ENCODE results near the gene BDNF. TPM values are rescaled to one million over a fixed set of nuclear protein-coding genes. Genes with fewer than 3 reads are reported as not detected.

Gene BDNF
- polyA plus RNA-seq, 1 experiment = 85.6 TPM

- CTCF ChIA-PET = interaction anchor here (0.5 kb wide), 1 partner anchor 785 kb away, joined by 3 read pairs; no protein-coding TSS in a partner anchor
- Histone ChIP-seq H3K4me3 (ENCODE audit: low read depth, low read length) (no peak overlapping the region), H3K9me3 (ENCODE audit: control insufficient read depth, insufficient read depth, low read length) (no peaks in the 10 kb centered on the region), H3K27me3 (ENCODE audit: control insufficient read depth, insufficient read depth, low read length) (no peaks in the 10 kb centered on the region), H3K27ac (ENCODE audit: low read depth, low read length) (no peak overlapping the region)
- POLR2A ChIA-PET = no interaction called here
- no peak for DNase-seq (ENCODE audit: low read depth, low spot score)
- TF ChIP-seq CTCF (IDR thresholded peaks at IDR 0.05; ENCODE audit: low read depth, low read length) = no peak
Measured at GRCh38 chr11:27693398-27693797, 6.9 kb downstream of the BDNF start.

- no peaks in the 10 kb centered on the region for H3K27me3 ChIP-seq (ENCODE audit: control insufficient read depth, insufficient read depth, low read length)
- POLR2A ChIA-PET = no interaction called here
- no peak overlapping the region for H3K27ac ChIP-seq (ENCODE audit: low read depth, low read length)
- DNase-seq (ENCODE audit: low read depth, low spot score) = no peak
- TF ChIP-seq CTCF (IDR thresholded peaks at IDR 0.05; ENCODE audit: low read depth, low read length) = no peak
- no peaks in the 10 kb centered on the region for H3K9me3 ChIP-seq (ENCODE audit: control insufficient read depth, insufficient read depth, low read length)
- CTCF ChIA-PET = no interaction called here
- no peak overlapping the region for H3K4me3 ChIP-seq (ENCODE audit: low read depth, low read length)
Measured at GRCh38 chr11:27692781-27693180, 7.5 kb downstream of the BDNF start.

- POLR2A ChIA-PET = no interaction called here
- CTCF ChIA-PET = interaction anchor here (0.8 kb wide), 1 partner anchor 419 kb away, joined by 4 read pairs; no protein-coding TSS in a partner anchor
Measured at GRCh38 chr11:27688076-27688475, 12.2 kb downstream of the BDNF start.

GRCh38 chr11:27681664-27682063 is 18.6 kb downstream of the BDNF start:
- CTCF ChIA-PET = no interaction called here
- DNase-seq (ENCODE audit: low read depth, low spot score) = no peak
- POLR2A ChIA-PET = no interaction called here
- Histone ChIP-seq H3K27ac (ENCODE audit: low read depth, low read length) (no peak overlapping the region), H3K27me3 (ENCODE audit: control insufficient read depth, insufficient read depth, low read length) (no peaks in the 10 kb centered on the region), H3K9me3 (ENCODE audit: control insufficient read depth, insufficient read depth, low read length) (no peaks in the 10 kb centered on the region), H3K4me3 (ENCODE audit: low read depth, low read length) (no peak overlapping the region)
- no peak for TF ChIP-seq CTCF (IDR thresholded peaks at IDR 0.05; ENCODE audit: low read depth, low read length)

More at GRCh38 chr11:27688076-27688475, 12.2 kb downstream of the BDNF start:
- Histone ChIP-seq H3K4me3 (ENCODE audit: low read depth, low read length) (no peak overlapping the region), H3K27ac (ENCODE audit: low read depth, low read length) (peak overlapping the region; percentile 39), H3K9me3 (ENCODE audit: control insufficient read depth, insufficient read depth, low read length) (no peaks in the 10 kb centered on the region), H3K27me3 (ENCODE audit: control insufficient read depth, insufficient read depth, low read length) (no peaks in the 10 kb centered on the region)
- DNase-seq (ENCODE audit: low read depth, low spot score) = no peak
- TF ChIP-seq CTCF (IDR thresholded peaks at IDR 0.05; ENCODE audit: low read depth, low read length) = no peak

GRCh38 chr11:27679136-27680015 is 20.9 kb downstream of the BDNF start:
- no peak for DNase-seq (ENCODE audit: low read depth, low spot score)
- Histone ChIP-seq H3K4me3 (ENCODE audit: low read depth, low read length) (no peak overlapping the region), H3K9me3 (ENCODE audit: control insufficient read depth, insufficient read depth, low read length) (no peaks in the 10 kb centered on the region), H3K27me3 (ENCODE audit: control insufficient read depth, insufficient read depth, low read length) (no peaks in the 10 kb centered on the region), H3K27ac (ENCODE audit: low read depth, low read length) (peak overlapping the region; percentile 25)
- no peak for TF ChIP-seq CTCF (IDR thresholded peaks at IDR 0.05; ENCODE audit: low read depth, low read length)
- POLR2A ChIA-PET = no interaction called here
- CTCF ChIA-PET = interaction anchor here (1.1 to 1.3 kb wide), 2 partner anchors 16 to 1061 kb away, joined by 3 to 5 read pairs; no protein-coding TSS in a partner anchor

Measured in AG04450 (cell line).